Stimulated activated CD4-positive, alpha-beta T cell treated with anti-CD3 and anti-CD28 coated beads, Interleukin-1b, Interleukin-23, amount 100 ng/mL, for 4 hours (primary cell): ENCODE data around the gene MYO15B.

Source experiments
- DNase-seq, 2 donors: peaks; one replicate each; pipeline ENCODE4 v3.0.0-alpha.2; 2020; ENCODE audit warnings: low read depth in 2 of 2

MYO15B gene

GRCh38 chr17:75639327-75639726, 51.7 kb downstream of the MYO15B start:
- DNase-seq = no peak

GRCh38 chr17:75639771-75640555, 52.4 kb downstream of the MYO15B start:
- DNase-seq = no peak

- DNase-seq = no peak
Measured at GRCh38 chr17:75640556-75641119, 53.0 kb downstream of the MYO15B start.

GRCh38 chr17:75641343-75641742, 53.7 kb downstream of the MYO15B start:
- DNase-seq = no peak

- no peak for DNase-seq
Measured at GRCh38 chr17:75642182-75642783, 54.7 kb downstream of the MYO15B start.

GRCh38 chr17:75642784-75643642, 55.4 kb downstream of the MYO15B start:
- no peak for DNase-seq

- DNase-seq = no peak
Measured at GRCh38 chr17:75643643-75644017, 56.0 kb downstream of the MYO15B start.

GRCh38 chr17:75645501-75645888, 57.9 kb downstream of the MYO15B start:
- DNase-seq = no peak

GRCh38 chr17:75645889-75646637, 58.5 kb downstream of the MYO15B start:
- no peak for DNase-seq

- no peak for DNase-seq
Measured at GRCh38 chr17:75646638-75646992, 59.0 kb downstream of the MYO15B start.

GRCh38 chr17:75647061-75647460, 59.5 kb downstream of the MYO15B start:
- no peak for DNase-seq

- DNase-seq = no peak
Measured at GRCh38 chr17:75647921-75648320, 60.3 kb downstream of the MYO15B start.

- DNase-seq = no peak
Measured at GRCh38 chr17:75649687-75650086, 62.1 kb downstream of the MYO15B start.

- DNase-seq = no peak
Measured at GRCh38 chr17:75650874-75651273, 63.3 kb downstream of the MYO15B start.

- no peak for DNase-seq
Measured at GRCh38 chr17:75652341-75652740, 64.7 kb downstream of the MYO15B start.

GRCh38 chr17:75652934-75653549, 65.4 kb downstream of the MYO15B start:
- DNase-seq = no peak

GRCh38 chr17:75654176-75654575, 66.6 kb downstream of the MYO15B start:
- DNase-seq = no peak

GRCh38 chr17:75658237-75658636, 70.6 kb downstream of the MYO15B start:
- no peak for DNase-seq

GRCh38 chr17:75661531-75661930, 73.9 kb downstream of the MYO15B start:
- no peak for DNase-seq

- no peak for DNase-seq
Measured at GRCh38 chr17:75662511-75662910, 74.9 kb downstream of the MYO15B start.

- no peak for DNase-seq
Measured at GRCh38 chr17:75664099-75664549, 76.5 kb downstream of the MYO15B start.
